Liver (tissue), 3 donors: ENCODE data around the gene WNT3A.

Experiments used
- ATF3 ChIP-seq: IDR thresholded peaks from 2 replicates; pipeline ENCODE4 v1.6.1; 2016; ENCODE audit warnings: antibody characterized with exemption
- FOXA1 ChIP-seq: IDR thresholded peaks from 2 replicates; pipeline ENCODE4 v1.6.1; 2016; ENCODE audit warnings: antibody characterized with exemption
- FOXA2 ChIP-seq: IDR thresholded peaks from 2 replicates; pipeline ENCODE4 v1.6.1; 2016; ENCODE audit warnings: antibody characterized with exemption
- GABPA ChIP-seq, 2 donors: IDR thresholded peaks in 1 of 2; conservative IDR thresholded peaks in 1 of 2; 2 replicates each; pipeline ENCODE4 v1.6.1; 2016; ENCODE audit warnings: antibody characterized with exemption in 2 of 2, mild to moderate bottlenecking in 1 of 2, moderate library complexity in 1 of 2
- REST ChIP-seq: IDR thresholded peaks from 2 replicates; pipeline ENCODE4 v1.6.1; 2016; ENCODE audit warnings: antibody characterized with exemption, mild to moderate bottlenecking
- SP1 ChIP-seq: IDR thresholded peaks from 2 replicates; pipeline ENCODE4 v1.6.1; 2018; ENCODE audit warnings: antibody characterized with exemption, mild to moderate bottlenecking
- YY1 ChIP-seq: IDR thresholded peaks from 2 replicates; pipeline ENCODE4 v1.6.1; 2016; ENCODE audit warnings: antibody characterized with exemption, mild to moderate bottlenecking
- ZBTB33 ChIP-seq: IDR thresholded peaks from 2 replicates; pipeline ENCODE4 v1.6.1; 2016; ENCODE audit warnings: antibody characterized with exemption
- TF ChIP-seq, protein P1 (sequence below): fragments of 150-350 bp; IDR thresholded peaks from 2 replicates; pipeline ENCODE4 v1.5.1; 2017; ENCODE audit warnings: improper control_type of control experiment, low read depth, low read length; ENCODE audit not compliant: missing input control
- donor health status: healthy.
- donor health status: healthy.

DNA sequence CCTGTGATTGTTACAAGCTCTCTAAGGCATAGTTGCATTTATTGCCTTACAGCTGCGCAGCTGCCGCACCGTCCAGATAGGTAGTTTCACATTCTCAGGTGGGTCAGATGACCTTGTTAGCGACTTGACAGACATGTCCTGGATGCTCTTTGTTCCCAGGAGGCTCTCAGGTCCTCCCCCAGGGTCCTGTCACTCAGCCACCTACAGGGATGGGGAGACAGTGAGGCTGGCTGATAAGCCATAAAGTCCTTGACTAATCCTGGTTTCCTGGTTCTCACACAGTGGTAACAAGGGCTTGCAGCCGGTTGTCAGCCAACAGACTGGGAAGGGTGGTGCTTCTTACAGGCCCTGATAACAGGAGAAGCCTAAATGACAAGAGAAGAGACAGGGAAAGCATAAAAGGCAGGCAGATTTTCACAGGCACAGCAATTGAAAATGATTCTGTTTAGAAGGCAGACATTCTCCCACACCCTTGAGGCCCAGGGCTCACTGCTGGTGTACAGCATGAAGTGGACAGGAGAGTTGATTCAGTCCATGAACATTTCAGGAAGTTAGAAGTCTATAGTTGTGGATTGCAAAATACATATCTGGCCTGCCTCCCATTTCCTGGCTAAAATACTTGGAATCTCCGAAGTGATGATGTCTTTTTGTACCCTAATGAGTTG, 78.6 kb downstream of the WNT3A start:
- TF ChIP-seq, protein P1, sequence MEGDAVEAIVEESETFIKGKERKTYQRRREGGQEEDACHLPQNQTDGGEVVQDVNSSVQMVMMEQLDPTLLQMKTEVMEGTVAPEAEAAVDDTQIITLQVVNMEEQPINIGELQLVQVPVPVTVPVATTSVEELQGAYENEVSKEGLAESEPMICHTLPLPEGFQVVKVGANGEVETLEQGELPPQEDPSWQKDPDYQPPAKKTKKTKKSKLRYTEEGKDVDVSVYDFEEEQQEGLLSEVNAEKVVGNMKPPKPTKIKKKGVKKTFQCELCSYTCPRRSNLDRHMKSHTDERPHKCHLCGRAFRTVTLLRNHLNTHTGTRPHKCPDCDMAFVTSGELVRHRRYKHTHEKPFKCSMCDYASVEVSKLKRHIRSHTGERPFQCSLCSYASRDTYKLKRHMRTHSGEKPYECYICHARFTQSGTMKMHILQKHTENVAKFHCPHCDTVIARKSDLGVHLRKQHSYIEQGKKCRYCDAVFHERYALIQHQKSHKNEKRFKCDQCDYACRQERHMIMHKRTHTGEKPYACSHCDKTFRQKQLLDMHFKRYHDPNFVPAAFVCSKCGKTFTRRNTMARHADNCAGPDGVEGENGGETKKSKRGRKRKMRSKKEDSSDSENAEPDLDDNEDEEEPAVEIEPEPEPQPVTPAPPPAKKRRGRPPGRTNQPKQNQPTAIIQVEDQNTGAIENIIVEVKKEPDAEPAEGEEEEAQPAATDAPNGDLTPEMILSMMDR, result no peak
- TF ChIP-seq REST (no peak), SP1 (no peak), FOXA1 (no peak), ATF3 (no peak), YY1 (no peak), GABPA (IDR thresholded peaks at IDR 0.05 in 1 of 2, conservative IDR thresholded peaks at IDR 0.05 in 1 of 2) (no peak), ZBTB33 (no peak), FOXA2 (no peak)
